NB4 (cell line): ENCODE results near the gene SNX2.

Experiments
- POLR2A ChIP-seq: IDR thresholded peaks from 2 replicates; pipeline ENCODE4 v1.6.1; 2011; ENCODE audit warnings: mild to moderate bottlenecking; ENCODE audit not compliant: insufficient read length; ENCODE audit errors: extremely low read depth
- TF ChIP-seq, protein P1 (sequence below): IDR thresholded peaks from one replicate; pipeline ENCODE4 v1.5.1; 2012; ENCODE audit warnings: low read depth, low read length
- TF ChIP-seq, protein P2 (sequence below): IDR thresholded peaks from 2 replicates; pipeline ENCODE4 v1.6.1; 2011; ENCODE audit warnings: low read depth, low read length

DNA sequence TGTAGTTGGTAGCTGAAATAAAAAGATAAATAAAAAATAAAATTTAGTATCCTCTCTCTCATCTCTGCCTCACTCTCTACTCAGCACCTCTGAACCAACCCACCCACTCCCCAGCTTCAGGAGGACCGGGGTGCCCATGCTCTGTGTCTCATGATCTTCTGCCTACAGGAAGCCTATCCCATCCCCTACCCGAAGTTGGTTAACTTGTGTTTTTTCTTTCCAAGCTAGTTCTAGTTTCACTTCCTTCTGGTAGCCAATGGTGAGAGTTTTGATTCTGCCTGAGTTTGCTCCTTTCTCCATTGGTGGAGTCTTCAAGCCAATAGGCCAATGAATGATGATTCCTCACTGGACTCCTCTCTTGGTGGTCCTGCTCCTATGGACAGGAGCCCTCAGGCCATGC, 102.6 kb downstream of the SNX2 start:
- TF ChIP-seq, protein P1, sequence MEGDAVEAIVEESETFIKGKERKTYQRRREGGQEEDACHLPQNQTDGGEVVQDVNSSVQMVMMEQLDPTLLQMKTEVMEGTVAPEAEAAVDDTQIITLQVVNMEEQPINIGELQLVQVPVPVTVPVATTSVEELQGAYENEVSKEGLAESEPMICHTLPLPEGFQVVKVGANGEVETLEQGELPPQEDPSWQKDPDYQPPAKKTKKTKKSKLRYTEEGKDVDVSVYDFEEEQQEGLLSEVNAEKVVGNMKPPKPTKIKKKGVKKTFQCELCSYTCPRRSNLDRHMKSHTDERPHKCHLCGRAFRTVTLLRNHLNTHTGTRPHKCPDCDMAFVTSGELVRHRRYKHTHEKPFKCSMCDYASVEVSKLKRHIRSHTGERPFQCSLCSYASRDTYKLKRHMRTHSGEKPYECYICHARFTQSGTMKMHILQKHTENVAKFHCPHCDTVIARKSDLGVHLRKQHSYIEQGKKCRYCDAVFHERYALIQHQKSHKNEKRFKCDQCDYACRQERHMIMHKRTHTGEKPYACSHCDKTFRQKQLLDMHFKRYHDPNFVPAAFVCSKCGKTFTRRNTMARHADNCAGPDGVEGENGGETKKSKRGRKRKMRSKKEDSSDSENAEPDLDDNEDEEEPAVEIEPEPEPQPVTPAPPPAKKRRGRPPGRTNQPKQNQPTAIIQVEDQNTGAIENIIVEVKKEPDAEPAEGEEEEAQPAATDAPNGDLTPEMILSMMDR = no peak
- TF ChIP-seq, protein P2, sequence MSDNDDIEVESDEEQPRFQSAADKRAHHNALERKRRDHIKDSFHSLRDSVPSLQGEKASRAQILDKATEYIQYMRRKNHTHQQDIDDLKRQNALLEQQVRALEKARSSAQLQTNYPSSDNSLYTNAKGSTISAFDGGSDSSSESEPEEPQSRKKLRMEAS = no peak
- TF ChIP-seq POLR2A = no peak
